HG03095 (cell line): ENCODE data around the gene ZBTB25.

Experiments
- ATAC-seq: cut with Tn5 transposase; IDR thresholded peaks from one replicate; pipeline ENCODE4 v1.9.1; 2021; ENCODE audit warnings: moderate library complexity; ENCODE audit not compliant: unreplicated experiment

ZBTB25 gene

DNA sequence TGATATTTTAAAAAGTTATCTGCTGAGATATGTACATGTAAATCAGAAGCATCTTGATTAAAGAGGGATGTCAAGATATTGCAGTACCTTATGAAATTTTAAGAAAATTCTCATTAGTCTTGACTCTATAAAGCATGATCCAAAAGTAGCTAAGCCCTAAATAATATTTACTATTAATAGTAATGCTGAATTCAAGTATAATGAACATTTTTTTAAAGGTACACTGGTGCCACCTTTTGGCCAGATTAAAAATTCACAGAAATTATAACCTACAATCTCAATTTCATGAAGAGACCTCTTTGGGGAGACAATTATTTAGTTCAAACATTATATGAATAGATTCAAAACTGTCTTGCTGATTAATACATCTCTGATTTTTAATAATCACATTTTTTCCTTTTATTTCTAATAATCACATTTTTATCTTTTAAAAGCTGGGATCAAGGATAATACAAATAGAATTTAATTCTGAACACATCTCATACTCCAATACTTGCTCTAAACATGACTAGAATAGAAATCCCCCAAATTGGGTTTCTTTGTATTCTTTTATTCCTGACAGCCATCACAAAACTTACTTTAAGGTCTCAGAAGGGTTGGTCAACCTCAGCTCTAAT lies 24.9 kb downstream of the ZBTB25 start:
- no peak for ATAC-seq

DNA sequence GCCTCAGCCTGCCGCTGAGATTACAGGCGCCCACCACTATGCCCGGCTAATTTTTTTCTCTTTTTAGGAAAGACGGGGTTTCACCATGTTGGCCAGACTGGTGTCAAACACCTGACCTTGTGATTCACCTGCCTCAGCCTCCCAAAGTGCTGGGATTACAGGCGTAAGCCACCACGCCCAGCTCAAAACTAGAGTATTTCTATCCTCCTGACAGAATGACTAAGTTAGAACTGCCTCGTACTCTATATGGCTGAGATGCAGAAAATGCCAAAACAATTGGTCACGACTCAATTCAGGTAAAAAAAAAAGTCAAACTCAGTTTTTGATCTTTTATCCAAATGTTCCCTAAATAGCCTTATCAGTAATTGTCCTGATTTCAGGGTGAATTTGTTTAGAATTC lies 27.2 kb downstream of the ZBTB25 start:
- no peak for ATAC-seq

DNA sequence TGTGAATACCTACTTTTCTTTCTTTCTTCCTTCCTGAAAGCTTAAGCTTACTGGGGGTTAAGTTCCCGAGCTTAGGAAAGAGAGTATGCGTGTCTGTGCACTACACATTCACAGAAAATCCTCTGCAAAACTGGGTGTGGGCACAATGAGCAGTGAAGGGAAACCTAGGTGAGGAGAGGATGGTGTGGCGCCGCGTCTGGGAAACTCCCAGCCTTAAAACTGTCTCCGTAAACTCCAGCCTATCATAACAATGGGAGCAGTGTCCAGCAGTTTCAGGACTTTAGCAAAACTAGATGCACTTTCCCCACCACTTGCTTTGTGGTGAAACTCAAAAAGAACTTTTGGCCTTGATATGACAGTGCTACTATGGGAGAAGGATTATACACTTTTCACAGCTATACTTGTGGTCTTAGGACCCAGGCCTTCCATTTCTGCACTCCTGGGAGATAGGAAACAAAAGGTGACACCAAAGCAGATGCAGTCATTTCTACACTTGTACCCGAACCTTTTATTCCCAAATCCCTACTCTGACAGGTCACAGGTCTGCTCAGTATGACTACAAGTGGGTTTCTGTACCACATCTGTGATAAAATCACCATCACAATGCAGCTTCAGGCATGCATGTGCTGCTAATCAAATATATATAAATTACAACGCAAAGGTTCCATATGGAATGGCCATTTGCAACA lies 27.9 kb downstream of the ZBTB25 start:
- ATAC-seq, result no peak

DNA sequence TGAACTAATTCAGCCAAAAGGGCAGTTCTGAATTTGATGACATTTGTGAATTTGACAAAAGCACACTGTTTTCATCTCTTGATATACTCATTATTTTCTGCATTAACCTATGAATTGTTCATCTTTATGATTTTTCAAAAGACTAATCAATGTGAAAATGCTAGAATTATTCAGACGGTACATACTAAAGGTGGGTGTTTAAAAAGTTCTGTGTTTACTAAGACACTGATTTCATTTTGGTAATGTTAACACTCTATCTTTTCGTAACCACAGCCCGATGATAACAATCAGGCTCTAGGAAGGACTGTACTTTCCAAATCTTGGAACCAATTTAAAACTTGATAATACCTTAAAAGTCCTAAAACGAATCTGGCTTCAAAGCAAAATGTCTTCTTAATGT lies 28.9 kb downstream of the ZBTB25 start:
- ATAC-seq, result no peak

DNA sequence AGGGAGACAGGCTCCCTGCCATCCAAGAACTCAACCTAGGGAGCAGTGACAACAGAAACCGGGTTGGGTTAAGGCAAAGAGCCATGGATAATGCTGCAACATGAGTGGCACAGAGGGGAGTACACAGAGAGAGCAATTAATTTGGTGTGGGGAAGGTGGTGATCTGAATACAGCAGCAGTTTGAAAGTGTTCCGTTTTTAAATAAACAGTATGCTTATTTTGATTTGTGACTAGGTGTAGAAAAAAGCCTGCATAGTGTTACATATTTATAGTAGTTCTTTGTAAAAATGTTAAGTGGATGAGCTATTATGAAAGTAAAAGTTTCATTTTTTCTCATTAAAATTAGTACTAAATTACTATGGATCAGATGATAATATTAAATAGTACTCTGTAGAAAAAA lies 29.6 kb downstream of the ZBTB25 start:
- no peak for ATAC-seq

DNA sequence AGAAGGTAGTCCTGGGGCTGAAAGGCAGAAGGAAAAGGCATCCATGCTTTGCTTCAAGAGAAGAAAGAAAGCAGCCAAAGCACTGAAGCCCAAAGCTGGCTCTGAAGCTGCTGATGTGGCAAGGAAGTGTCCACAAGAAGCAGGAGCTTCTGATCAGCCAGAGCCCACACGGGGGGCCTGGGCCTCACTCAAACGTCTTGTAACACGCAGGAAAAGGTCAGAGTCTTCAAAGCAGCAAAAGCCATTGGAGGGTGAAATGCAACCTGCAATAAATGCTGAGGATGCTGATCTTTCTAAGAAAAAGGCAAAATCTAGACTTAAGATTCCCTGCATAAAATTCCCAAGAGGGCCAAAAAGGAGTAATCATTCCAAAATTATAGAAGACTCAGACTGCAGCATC lies 35.2 kb downstream of the ZBTB25 start:
- no peak for ATAC-seq

DNA sequence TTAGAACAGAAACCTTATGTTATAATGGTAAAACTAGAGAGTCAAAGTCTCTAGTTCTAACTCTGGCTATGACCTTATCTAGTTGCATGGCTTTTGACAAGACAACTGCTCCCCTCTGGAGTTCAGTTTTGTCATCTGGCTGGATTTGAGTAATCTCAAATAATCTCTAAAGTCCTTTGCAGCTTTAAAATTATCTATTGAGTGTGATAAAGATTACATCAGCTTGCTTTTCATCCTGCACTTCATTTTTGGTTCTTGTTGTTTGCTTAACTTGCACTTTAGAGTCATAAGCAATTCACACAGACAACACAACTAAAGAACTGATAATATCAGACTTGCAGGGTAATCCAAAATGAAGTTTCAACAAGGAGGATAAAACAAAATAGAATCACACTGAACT lies 36.1 kb downstream of the ZBTB25 start:
- no peak for ATAC-seq

DNA sequence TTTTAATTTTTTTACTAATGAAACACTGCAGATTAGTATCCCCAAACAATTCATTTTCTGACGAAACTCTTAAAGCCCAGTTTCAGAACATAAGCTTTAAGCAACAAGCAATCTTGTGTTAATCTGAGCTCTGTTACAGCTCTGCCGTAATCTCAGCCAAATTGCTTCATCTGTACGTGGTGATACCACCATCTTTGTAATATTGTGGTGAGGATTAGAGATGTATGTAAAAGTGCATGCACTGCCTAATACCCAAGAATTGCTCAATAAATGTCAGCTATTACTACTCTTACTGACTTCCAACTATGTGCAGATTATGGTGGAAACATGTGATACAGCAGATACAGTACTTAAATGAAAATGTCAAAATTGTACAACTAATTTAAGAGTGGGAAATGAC lies 36.5 kb downstream of the ZBTB25 start:
- ATAC-seq, result no peak

DNA sequence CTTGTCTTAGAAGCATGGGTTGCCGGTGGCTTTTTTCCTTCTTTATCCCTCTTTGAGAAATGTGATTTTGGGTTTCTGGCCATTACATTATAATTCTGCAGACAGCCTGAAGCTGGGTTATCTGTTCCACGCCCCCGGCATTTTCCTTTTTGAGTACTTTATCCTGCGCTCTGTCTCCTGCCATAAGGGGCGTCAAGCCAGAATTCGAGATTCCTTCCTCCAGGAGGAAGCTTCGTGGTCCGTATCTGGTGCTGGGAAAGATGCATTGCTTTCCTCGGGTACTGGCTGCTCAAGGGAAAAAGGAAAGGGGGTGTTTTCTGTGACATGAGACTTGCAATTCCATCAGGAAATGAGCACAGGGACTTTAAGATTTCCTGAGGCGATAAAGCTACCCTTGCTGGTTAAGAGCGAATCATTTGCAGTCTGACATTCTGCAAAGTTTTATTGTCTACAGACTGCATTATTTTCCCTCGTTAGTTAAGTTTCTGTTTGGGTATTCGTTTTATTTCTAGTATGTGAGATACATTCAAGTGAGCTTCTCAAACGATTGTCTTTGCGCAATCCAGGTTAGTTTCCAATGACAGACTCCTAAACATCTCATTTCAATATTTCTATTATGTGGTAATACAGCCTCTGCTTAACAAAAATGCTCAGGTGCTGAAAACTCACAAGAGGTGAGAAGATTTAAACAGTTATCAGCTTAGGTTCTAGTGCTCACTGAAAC lies 37.6 kb downstream of the ZBTB25 start:
- ATAC-seq, result no peak

DNA sequence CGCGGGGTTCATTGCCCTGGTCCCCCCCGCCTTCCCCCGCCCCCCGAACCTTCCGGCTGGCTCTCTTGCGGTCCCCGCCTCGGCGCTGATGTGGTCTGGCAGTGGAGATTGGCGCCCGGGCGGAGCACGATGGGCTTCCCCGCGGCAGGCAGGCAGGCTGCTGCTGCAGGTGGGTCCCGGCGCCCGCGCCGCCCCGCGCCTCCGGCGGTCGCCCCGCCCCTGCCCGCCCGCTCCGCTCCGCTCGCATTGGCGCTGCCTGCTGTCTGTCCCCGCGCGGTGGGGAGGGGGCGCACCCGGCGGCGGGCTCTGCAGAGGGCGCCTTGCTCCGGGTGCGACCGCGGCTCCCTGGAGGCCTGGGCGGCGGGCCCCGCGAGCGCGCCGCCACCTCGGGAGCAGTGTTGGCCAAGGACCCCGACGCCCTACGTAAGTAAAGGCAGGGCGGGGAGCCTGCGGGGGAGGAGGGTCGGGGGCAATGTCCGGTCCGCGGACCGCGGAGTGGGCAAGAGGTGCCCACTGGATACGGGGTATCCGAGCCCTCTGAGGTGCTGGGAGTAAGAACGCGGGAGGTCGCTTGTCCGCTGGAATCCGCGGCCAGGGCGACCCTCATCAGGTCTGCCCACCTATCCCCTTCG lies 38.3 kb downstream of the ZBTB25 start, which contains the start of gene AKAP5:
AKAP5 (plus strand) TSS at position 309 of the 632 bp plus-strand sequence. CDS start 2,896 bp downstream, outside the sequence.
- no peak for ATAC-seq

DNA sequence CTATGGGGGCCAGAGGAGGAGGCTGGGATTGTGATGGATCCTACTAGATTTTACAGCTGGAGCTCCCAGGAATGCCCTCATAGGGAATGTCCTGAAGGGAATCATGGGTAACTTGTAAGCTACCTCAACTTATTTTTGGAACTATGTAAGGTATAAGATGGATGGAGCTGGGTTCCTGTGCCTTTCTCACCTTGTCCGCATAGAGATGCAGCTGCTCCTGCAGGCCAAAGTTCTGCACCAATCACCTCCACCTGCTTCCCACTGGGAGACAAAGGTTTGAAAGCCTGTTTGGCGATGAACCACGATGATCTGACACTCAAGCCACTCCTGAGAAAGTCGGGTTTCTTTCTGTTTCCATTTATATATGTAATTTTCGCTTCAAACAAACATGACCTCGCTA lies 39.0 kb downstream of the ZBTB25 start:
- ATAC-seq, result no peak

DNA sequence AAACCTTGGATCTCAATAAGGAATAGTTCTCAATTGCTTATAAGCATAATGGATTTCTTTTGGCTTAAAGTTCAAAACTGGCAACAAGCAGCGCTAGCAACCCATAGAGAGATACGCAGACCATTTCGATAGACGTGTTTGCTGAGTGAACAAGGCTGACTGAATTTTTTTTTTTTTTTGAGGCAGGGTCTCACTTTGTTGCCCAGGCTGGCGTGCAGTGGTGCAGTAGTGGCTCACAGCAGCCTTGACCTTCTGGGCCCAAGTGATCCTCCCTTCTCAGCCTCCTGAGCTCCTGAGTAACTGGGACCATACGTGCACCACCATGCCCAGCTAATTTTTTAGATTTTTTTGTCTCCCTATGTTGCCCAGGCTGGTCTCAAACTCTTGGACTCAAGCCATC lies 39.8 kb downstream of the ZBTB25 start:
- ATAC-seq, result no peak

DNA sequence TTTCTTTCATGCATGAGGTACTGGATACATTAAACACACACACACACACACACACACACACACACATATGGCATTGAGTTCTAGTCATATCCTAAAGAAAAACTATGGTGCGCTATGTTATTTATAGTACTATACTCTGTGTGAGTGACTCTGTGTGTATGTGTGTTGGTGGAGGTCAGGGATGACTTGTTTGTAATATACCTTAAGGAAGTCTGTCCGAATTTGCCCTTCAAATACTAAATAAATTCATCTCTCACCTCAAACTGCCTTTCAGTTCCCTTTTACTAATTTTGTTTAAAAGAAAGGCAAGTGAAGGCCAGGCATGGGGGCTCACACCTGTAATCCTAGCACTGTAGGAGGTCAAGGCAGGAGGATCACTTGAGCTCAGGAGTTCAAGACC lies 40.4 kb downstream of the ZBTB25 start:
- peak; percentile 39 for ATAC-seq

DNA sequence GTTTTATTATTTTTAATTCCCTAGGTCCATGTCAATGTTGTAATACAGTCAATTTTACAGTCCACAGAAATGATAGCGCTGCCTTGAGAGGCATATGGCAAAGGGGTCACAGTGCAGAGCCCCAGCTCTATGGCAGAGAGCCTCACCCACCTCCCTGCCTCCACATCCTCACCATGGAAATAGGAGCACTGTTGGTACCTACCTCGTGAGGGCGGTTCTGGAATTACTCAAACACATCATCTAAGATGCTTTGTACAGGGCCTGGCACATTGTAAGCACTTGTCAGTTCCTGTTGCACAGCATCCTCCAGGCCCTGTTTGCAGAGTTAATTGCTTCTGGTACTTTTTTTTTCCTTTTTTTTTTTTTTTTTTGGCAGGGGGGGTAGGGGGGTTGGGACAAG lies 42.4 kb downstream of the ZBTB25 start:
- no peak for ATAC-seq

DNA sequence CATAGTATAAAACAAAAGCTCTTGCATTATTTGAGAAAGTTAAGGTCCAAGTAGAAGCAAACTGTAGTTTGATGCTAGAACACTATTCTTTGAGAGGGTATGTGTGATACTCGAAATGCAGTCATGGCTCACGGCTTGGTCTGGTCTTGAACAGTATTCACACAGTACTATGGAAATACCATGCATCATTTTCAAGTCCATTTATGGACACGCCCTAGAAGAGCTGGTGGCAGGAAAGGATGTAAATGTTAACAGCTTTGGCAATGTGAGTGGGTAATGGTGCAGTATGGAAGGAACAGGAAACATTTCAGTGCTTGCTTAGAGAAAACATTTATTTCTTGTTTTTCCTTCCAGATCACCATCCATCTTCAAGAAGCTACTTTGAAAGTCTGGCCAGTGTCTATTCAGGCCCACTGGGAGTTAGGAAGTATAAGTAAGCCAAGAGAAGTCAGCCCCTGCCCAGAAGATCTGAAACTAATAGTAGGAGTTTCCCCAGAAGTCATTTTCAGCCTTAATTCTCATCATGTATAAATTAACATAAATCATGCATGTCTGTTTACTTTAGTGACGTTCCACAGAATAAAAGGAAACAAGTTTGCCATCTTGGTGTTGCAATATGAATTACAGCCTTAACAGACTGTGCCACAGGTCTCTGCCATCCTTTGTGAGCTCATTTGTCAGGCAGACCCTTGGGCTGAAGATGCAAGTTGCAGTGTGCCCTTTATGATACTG lies 44.1 kb downstream of the ZBTB25 start:
- ATAC-seq, result no peak

DNA sequence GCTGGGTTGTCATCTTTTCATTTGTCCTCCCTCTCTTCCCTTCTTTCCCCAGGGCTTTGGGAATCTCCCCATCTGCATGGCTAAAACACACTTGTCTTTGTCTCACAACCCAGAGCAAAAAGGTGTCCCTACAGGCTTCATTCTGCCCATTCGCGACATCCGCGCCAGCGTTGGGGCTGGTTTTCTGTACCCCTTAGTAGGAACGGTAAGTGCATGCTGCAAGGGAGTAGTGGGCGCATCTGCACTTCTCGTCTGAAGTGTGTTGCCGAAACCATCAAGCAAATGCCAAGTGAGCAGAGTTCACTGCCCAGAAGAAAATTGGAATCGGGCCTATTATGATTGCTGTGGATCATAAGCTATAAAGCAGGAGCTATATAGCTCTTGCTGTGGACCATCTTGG lies 49.0 kb downstream of the ZBTB25 start:
- ATAC-seq, result no peak

DNA sequence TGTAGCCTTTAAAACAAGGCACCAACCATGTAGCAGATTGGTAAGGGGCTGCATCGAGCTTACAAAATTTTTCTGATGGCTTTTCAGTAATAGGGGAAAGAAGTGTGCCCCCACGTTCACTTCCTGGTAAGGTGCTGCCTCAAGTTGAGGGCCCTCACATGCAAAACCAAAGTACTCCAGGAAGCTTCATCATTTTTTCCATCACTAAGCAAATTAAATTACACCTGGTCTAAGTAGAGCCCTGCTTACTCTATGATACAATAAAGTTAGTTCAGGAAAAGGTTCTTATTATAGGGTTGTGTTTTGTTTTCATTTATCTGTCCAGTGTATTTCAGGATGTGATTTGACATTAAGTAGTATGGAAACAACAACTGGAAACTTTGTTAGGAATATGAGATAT lies 53.4 kb downstream of the ZBTB25 start:
- ATAC-seq, result no peak

DNA sequence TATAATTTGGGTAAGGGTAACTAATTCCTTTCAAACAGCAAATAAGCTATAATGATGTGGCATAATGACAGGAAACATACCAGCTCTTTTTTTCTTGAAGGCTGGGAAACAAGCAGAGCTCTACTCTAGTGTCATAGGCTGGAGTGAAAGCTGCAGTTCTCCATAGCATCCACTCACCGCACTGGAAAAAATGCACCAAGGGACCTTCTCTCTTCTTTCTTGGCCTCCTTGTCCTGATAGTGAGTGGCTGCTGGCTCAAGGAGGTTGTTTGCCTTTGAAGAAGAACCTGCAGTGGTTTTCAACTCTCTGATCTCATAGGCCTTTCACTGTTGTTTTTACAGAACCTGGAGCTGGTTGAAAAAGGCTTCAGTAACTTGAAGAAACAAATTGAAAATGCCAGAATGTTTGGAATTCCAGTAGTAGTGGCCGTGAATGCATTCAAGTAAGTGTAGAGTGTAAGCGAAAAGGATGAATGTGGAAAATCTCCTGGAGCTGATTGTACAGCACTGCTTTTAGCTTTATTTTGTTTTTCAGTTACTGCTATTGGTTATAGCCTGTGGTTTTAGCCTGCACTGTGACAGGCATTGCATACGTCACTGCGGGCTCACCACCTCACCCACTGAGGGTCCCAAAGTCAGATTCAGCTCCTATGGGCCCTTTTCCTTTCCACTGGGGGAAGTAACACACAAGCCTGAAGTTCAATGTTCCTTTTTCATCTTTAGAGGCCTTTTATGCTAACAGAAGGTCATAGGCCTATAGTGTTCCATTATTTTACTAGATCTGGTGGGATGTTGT lies 55.6 kb downstream of the ZBTB25 start:
- no peak for ATAC-seq

DNA sequence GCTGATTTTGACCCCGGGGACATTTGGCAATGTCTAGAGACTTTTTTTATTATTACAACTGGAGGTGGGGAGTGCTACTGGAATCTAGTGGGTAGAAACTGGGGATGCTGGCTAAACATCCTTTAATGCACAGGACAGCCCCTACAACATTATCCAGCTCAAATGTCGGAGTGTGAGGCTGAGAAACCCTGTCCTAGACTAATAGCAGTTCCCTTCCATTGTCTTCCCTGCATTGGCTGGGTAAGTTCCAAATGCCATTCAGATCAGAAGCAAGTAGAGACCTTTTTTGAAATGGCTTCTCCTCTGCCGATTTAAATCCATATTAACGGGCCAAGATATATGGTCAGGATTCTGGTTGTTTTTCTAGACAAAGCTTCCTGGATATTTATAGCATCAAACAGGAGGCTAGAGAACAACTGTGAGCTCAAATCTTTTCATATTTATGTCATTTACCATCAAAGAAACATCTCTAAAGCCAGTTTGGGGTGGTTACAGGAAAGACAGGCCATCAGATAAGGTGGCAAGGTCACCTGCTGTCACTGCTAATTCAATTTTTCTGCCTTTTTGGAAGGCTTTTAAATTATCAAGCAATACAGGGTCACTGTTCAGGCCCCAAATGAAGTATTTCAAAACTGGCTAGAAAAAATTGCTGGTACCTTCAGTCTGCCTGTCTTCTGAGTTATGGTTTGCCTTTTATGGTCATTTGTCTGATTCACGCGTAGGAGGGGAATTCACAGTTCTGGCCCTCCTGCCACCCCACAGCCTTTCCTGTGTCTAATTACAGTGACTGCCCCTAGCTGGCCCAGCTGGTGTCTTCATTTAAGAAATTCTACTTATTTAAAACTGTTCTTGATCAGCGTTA lies 58.4 kb downstream of the ZBTB25 start:
- peak; percentile 93 for ATAC-seq
